GM18507 (cell line): ENCODE data around the gene SHC4.

Source experiments
- DNase-seq: peaks from one replicate; pipeline ENCODE4 v3.0.0; 2011; ENCODE audit warnings: low read depth; ENCODE audit not compliant: insufficient read length; ENCODE audit errors: extremely low spot score
- FAIRE-seq: peaks from 2 replicates; lab custom pipeline; 2011; peaks lifted over from hg19 to GRCh38; lab: Jason Lieb, UNC

Gene SHC4

GRCh38 chr15:48781481-48782081 is 182.1 kb downstream of the SHC4 start:
- DNase-seq (no peak), FAIRE-seq (no peak)

- FAIRE-seq = no peak
- no peak for DNase-seq
Observed at GRCh38 chr15:48781017-48781416, 182.7 kb downstream of the SHC4 start.

DNA sequence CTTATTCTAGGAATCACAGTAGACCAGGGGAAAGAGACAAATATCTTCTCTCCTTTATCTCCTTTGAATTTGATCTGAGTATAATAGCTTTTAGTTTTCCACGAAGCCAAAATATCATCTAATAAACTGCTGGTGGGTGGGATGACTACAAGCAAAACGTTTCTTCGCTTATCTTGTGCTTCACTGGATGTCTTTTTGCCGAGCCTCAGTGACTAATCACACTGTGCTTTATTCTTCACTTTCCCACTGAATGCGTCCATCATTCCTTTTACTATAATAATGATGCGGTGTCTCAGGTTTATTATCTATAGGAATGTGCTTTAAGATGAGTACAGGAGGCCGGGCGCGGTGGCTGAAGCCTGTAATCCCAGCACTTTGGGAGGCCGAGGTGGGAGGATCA is 185.4 kb downstream of the SHC4 start:
- DNase-seq = no peak

GRCh38 chr15:48777645-48778330 is 185.9 kb downstream of the SHC4 start:
- DNase-seq (no peak), FAIRE-seq (no peak)

More for the DNA sequence above, 185.4 kb downstream of the SHC4 start:
- FAIRE-seq = no peak

GRCh38 chr15:48775546-48775945 is 188.2 kb downstream of the SHC4 start:
- no peak for DNase-seq
- FAIRE-seq = no peak

DNA sequence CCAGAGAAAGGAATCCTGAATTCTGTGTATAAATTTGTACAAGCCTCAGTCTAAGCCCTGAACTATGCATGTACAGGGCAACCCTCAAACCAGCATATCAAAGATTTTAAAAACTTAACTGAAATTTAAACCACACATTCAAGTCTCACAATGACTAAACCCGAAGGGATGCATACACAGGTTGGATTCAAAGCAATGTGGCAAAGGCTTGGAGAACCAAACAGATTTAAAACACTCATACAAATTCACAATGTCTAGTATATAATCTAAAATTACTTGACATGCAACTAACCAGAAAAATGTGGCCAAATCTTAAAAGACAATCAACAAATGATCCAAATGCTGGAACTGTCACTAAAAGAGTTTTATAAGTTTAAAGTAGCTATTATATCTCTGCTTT is 189.2 kb downstream of the SHC4 start:
- FAIRE-seq (no peak), DNase-seq (no peak)
